Measurements from ENCODE around the gene UGT1A7. TPM values are rescaled to one million over a fixed set of nuclear protein-coding genes. Genes with fewer than 3 reads are reported as not detected.

The UGT1A7 gene
- polyA plus RNA-seq, 12 donors, result not detected

DNA sequence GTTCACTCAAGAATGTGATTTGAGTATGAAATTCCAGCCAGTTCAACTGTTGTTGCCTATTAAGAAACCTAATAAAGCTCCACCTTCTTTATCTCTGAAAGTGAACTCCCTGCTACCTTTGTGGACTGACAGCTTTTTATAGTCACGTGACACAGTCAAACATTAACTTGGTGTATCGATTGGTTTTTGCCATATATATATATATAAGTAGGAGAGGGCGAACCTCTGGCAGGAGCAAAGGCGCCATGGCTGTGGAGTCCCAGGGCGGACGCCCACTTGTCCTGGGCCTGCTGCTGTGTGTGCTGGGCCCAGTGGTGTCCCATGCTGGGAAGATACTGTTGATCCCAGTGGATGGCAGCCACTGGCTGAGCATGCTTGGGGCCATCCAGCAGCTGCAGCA, 78.3 kb downstream of the UGT1A7 start, which contains the start of gene UGT1A1:
Gene UGT1A1 (plus strand): TSS at position 228 of the 400 bp plus-strand sequence. CDS start 18 bp downstream, at position 246.
- no peak for DNase-seq

DNA sequence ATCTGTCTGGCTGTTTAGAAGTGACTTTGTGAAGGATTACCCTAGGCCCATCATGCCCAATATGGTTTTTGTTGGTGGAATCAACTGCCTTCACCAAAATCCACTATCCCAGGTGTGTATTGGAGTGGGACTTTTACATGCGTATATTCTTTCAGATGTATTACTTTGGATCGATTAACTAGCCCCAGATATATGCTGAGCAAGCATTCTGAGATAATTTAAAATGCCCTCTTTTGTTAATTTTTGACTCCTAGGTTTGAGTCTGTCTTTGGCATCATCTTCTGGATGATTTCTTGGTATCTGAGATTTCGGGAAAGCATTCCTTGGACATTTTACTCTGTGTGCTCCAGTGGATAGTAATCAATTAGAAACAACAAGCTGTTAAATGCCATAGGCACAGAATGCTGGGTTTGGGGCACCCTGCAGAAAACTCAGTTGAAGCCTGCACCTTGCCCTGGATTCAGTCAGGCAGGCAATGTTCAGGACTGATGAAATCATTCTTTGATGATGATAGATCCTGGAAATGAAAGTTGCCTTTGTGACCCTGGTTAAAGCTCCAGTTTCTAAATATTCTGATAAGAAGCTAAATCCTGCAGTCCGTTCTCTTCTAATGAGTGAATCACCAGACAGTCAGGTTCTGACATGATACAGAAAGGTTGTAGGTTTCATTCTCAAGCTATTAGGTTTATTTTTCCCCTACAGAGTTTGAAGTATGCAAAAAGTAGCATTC, 79.5 kb downstream of the UGT1A7 start:
- DNase-seq, result no peak

DNA sequence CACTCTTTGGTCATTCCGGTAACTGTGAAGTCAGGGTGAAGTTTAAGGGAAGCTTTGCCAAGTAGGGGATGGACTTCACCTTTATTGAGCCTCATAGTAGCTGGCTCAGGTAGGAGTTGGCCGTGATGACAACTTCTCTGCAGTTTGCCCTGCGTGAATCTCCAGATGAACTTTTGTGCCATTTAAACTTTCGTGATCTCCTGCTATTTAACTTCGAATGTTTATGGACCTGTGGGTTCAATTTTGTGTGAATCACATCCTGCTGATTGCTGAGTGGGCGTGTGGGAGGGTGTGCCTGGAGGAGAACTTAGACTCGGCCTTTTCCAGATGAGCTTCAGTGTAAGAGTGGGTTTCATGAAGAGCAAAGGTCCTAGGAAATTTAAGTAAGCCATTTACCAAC, 82.6 kb downstream of the UGT1A7 start:
- no peak for DNase-seq

DNA sequence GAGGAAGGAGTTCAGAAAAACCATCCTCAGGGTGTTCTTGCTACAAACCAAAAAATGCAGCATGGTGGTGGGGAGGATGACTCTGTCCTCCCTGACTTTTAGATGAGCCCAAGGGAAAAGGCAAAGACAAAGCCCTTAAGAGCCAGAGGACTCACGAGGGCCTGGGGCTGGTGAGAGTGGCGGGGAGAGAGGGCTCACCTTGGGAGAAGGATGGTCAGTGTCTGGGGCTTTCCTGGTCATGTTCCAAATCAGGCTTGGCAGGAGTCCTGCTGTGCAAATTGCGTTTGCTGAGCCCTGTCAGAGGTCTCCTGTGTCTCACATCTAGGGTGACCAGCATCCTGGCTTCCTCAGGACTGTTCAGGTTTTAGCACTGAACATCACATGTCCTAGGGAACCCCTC, 83.1 kb downstream of the UGT1A7 start:
- no peak for DNase-seq

DNA sequence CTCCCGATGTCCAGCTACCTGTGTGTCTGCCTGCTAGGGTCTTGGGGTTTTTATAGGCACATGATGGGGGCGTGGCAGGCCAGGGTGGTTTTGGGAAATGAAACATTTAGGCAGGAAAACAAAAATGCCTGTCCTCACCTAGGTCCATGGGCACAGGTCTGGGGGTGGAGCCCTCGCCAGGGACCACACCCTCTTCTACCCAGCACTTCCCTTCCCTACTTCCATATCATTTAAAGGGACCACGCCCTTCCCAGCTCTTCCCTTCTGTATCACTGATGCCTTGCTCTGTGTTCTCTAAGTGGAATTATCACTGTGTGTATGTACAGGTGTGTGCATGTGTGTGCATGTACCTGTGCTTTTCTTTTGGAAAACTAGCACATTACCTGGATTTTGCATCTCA, 84.7 kb downstream of the UGT1A7 start:
- DNase-seq, result no peak

DNA sequence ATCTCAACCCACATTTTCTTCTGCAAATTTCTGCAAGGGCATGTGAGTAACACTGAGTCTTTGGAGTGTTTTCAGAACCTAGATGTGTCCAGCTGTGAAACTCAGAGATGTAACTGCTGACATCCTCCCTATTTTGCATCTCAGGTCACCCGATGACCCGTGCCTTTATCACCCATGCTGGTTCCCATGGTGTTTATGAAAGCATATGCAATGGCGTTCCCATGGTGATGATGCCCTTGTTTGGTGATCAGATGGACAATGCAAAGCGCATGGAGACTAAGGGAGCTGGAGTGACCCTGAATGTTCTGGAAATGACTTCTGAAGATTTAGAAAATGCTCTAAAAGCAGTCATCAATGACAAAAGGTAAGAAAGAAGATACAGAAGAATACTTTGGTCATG, 86.4 kb downstream of the UGT1A7 start:
- no peak for DNase-seq

DNA sequence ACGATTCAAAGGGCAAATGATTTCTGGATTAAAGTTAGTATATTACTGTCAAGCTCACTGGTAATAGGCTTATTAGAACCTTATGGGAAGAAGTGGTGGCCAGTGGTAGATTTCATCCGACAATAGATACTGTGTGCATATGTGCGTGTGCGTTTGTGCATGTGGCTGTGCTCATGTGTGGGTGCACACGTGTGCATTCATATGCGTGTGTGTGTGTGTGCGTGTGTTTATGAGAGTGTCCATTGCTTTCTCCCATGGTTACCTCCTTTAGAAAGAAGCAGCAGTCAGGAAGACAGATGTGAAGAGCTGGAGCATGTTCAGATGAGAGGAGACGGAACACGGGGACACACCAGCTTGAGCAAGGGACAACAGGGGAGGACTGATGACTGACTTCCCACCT, 87.6 kb downstream of the UGT1A7 start:
- DNase-seq, result no peak

DNA sequence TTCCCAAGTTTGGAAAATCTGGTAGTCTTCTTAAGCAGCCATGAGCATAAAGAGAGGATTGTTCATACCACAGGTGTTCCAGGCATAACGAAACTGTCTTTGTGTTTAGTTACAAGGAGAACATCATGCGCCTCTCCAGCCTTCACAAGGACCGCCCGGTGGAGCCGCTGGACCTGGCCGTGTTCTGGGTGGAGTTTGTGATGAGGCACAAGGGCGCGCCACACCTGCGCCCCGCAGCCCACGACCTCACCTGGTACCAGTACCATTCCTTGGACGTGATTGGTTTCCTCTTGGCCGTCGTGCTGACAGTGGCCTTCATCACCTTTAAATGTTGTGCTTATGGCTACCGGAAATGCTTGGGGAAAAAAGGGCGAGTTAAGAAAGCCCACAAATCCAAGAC, 90.5 kb downstream of the UGT1A7 start:
- no peak for DNase-seq

DNA sequence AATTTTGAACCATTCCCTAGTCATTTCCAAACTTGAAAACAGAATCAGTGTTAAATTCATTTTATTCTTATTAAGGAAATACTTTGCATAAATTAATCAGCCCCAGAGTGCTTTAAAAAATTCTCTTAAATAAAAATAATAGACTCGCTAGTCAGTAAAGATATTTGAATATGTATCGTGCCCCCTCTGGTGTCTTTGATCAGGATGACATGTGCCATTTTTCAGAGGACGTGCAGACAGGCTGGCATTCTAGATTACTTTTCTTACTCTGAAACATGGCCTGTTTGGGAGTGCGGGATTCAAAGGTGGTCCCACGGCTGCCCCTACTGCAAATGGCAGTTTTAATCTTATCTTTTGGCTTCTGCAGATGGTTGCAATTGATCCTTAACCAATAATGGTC, 90.9 kb downstream of the UGT1A7 start:
- DNase-seq, result no peak

DNA sequence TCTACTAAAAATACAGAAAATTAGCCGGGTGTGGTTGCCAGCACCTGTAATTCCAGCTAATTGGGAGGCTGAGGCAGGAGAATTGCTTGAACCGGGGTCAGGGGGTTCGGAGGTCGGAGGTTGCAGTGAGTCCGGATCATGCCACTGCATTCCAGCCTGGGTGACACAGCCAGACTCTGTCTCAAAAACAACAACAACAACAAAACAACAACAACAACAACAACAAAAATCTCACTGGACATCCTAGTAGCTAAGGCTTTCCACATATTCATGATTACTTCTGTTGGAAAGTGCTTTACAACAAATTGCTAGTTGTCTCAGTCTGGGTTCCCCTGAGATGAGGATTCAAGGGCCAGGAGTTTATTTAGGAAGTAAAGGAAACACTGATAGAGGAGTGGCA, 92.2 kb downstream of the UGT1A7 start:
- DNase-seq, result no peak

DNA sequence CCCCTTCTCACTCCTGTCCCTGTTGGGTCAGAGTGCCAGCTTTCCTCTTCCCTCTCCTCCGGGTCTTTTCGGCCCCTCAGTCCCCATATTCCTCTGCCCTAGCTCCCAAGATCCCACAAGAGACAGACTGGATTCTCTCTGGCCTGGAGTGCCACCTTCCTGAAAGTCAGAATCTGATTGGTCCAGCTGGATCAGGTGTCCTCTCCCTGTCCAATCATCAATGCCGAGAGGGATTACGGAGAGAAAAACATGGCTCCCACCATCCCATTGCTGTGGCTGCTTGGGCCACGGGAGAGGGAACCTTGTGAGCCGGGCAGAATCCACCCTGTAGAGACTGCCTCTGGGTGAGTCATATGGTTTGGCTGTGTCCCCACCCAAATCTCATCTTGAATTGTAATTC, 93.7 kb downstream of the UGT1A7 start:
- DNase-seq, result no peak

DNA sequence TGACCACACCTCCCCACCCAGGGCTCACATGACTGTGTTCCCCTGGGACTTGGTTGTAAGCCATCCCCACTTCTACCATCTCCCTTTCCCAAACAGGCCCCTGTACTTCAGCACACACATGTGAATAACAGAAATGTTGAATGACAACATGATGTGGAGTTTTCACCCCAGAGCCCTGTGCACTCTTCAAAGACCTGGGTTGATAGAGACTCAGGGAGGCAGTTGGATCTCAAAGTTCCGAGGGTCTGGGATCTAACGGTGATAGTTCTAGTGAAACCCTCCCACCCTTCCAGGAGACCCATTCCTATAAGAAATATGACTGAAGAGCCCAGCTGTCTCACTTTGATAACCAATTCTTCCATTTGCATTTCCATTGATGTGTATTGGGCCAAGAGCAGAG, 96.3 kb downstream of the UGT1A7 start, which contains the start of gene MROH2A:
Gene MROH2A (plus strand): TSS at position 301 of the 400 bp plus-strand sequence. CDS start 1,029 bp downstream, outside the sequence.
- DNase-seq, result no peak

DNA sequence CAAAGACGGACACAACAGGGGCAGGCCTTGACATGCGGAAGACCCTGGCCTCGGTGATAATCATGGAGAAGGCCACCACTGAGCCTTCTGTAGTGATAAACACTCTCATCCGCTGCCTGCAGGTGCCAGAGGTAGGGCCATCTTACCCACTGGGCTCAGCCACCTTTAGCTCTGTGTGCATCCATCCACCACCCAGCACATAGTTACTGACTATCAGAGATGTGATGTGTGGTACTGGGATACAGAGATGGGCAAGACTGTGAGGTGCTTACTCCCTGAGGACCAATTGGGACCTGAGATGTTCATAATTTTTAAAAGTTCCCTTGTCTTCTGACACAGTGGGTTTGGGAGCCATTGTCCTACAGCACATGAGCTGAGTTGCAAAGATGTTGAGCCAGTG, 98.0 kb downstream of the UGT1A7 start:
- DNase-seq, result no peak

DNA sequence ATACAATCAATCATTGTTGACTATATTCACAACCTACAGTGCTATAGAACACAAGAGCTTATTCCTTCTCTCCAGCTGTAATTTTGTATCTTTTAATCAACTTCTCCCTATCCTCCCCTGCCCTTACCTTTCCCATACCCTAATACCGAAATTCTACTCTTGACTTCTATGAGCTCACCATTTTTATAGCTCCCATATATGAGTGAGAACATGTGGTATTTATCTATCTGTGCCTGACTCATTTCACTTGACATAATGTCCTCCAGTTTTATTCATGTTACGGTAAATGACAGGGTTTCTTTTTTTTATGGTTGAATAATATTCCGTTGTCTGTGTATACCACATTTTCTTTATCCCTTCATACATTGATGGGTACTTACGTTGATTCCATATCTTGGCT, 99.1 kb downstream of the UGT1A7 start:
- no peak for DNase-seq

DNA sequence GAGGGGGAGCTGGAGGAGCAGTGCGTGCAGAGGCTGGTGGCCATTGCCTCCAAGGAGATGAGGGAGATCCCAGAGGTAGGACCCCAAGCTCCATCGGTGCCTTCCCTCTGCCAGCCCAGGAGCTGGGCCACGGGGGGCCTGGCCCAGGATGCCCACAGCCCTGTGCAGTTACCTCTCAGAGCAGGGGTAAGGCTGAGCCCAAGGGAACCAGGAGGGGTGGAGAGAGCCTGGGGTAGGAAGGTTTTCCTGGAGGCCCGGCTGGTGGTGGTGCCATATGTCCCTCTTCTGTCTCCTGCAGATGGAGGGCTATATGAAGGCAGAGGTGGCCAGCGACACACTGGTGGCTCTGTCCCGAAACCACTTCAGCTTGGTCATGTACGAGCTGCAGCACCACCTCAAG, 107.9 kb downstream of the UGT1A7 start:
- DNase-seq, result no peak

DNA sequence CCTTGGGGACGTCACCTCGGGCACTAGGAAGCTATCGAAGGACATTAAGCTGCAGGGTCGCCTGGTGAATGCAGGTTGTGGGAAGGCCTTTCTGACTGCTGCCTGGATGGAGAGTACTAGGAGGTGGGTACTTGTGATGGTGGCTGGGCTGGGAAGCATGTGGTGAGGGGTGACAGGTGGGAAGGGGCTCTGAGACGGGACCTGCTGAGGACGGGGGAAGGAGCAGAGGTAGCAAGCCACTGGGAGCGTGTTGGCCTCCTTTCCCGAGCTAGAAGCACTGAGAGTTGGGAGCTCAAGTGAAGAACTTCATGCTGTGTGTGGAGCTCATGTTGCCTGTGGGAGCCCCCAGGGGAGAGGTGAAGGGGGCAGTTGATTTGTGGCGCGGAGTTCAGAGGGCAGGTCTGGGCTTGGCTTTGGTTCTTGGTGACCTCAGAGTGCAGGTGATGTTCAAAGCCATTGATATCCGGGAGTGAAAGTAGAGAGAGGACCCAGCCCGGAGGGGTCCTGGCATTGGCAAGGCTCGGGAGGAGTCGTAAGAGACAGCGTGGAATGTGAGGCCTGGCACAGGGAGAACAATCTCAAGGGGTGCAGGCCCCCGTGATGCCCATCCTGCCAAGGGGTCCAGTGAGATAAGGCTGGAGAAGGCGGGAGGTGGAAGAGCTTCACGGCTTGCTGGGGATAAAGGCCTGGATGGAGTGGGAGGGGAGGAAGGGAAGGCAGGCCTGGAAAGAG, 109.6 kb downstream of the UGT1A7 start:
- no peak for DNase-seq

DNA sequence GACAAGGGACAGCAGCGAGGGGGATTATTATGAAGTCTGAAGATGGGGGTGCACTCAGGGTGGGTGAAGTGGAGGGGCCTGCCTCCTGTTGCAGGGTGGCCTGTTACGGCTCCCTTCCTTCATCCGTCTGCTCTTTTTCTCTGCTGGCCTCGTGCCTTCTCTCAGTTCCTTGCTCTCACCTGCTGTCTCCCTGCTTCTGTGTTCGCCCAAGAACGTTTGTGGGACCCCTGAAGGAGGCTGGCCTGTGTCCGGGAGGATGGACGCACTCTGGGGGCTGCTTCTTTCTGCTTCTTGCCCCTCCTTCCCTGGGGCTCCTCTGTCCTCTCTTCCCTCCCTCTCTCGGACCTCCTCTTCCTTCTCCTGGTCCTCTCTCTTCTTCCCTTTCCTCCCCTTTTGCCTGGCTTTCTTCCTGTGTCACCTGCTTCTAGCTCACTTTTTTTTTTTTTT, 110.2 kb downstream of the UGT1A7 start:
- no peak for DNase-seq

DNA sequence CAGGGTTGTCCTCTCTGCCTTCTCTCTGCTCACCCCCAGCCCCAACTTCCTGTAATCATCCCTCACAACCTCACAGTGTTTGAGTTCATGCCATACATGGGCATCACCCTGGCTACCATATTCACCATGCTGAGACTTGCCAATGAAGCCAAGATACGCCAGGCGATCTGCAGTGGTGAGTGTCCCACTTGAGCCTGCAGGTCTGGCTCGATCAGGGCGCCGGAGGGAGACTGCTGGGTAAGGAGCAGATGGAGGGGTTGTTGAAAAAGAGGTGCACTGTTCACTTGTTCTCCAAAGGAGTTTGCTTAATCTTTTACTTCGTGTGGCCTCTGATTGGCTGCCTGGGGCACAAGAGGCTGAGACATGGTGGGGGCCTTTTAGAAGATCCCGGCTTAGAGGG, 111.0 kb downstream of the UGT1A7 start:
- DNase-seq, result no peak

DNA sequence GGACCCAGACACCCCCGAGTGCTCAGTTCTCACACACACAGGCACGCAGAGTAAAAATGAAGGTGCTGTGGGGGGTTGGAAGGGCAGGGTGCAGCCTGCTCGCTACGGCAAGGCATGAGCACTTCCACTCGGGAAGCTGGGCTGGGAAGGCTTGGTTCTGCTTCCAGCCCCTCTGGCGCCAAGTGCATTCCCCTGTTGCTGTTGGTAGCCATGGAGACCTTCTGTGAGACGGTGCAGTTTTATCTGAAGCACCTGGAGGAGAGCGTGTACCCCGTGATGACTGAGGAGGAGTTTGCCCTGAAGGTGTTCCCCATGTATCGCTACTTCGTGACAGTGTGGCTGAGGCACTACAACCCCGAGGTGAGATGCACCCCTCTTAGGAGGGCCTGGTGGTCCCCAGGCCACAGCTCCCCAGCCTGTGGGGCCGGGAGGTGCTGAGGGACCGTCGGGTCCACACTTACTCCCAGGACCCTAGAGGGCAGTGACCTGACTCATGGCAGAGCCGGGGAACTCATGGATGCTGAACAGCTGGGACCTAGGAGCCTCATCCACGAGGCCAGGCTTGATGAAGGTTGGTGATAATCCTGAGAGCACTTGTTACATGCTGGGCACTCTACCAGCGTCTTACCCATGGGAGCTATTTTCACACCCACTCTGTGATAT, 111.9 kb downstream of the UGT1A7 start:
- no peak for DNase-seq

DNA sequence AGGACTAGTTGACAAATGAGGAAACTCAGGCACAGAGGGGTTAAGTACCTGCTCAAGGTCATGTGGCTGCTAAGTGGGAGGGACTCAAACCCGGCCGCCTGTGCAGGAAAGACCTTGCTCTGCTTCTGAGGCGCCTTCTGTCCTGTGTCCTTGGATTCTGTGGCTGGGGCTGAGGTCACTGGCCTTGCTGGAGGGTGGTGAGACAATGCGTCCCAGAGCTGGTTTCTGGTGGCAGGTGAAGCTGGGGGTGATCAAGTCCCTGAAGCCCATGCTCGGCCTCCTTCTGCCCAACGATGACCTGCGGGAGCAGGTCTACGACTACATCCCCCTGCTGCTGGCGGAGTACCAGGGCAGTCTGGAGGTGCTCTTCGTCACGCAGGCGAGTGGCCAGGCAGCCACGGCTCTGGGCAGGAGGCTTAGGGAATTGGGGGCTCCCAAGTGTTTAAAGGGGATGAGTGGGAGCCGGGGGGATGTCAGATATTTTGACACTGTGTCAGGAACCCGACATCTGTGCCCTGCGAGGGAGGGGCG, 112.5 kb downstream of the UGT1A7 start:
- no peak for DNase-seq

DNA sequence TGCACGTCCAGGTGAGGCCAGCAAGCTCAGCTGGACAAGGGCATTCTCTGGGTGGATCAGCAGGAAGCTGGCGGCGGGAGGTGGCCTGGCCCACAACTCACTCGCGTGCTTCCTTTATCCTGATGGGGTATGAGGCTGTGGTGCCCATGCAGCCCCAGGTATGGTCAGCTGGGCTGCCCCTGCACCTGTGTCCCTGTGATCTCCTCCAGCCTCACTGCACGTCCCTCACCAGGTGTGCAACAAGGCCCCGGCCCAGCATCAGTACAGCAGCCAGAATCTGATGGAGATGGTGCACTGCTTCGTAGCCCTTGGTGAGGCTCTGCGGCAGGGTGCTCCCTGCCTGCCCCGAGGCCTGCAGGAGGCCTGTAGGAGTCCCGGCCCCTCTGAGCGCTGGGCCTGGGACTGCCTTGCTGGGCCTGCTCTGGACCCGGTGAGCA, 114.1 kb downstream of the UGT1A7 start:
- no peak for DNase-seq

DNA sequence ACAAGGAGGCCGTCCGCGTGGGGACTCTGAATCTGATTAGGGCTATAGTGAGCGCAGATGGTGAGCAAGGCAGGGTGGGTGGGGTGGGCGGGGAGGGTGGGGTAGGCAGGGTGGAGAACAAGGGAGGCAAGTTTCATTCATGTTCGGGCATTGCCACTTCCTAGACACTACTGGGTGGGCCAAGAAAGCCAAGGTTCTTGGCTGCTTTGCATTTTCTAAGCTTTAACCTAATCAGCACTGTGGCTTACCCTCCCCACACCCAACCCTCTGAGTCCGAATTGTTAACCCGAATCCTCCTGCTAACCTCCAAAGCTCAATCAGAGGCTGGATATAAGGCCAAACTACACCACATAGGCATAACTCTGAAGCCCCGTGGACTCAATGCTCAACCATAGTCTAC, 114.6 kb downstream of the UGT1A7 start:
- no peak for DNase-seq

Measured in muscle of arm (tissue), 12 donors.